Stimulated activated CD4-positive, alpha-beta T cell treated with anti-CD3 and anti-CD28 coated beads, Interleukin-2, amount 100 ng/mL, for 4 hours (primary cell): Measurements from ENCODE around the gene PCGF3.
"Not testable (repeated sequence)": the region's sequence is repeated elsewhere in the genome, so short reads cannot be mapped to it uniquely, and the experiment has no call there.

Source experiments
- DNase-seq: peaks from one replicate; pipeline ENCODE4 v3.0.0-alpha.2; 2020; ENCODE audit warnings: low read depth

PCGF3 gene

DNA sequence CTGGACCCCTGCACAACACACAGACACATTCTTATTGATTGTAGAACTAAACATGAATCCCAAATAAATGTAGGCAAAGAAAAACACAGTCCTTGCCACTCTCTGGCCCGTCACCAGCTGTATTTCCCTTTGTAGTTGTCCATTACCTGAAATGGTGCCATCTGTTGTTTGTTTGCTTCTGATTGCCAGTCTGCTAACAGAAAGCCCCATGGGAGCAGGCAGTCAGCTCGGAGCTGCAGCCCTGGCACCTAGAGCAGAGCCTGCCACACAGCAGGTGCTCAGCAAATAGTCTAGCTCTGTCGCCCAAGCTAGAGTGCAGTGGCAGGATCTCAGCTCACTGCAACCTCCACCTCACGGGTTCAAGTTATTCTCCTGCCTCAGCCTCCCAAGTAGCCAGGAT is 91.4 kb downstream of the PCGF3 start:
- DNase-seq: no peak

DNA sequence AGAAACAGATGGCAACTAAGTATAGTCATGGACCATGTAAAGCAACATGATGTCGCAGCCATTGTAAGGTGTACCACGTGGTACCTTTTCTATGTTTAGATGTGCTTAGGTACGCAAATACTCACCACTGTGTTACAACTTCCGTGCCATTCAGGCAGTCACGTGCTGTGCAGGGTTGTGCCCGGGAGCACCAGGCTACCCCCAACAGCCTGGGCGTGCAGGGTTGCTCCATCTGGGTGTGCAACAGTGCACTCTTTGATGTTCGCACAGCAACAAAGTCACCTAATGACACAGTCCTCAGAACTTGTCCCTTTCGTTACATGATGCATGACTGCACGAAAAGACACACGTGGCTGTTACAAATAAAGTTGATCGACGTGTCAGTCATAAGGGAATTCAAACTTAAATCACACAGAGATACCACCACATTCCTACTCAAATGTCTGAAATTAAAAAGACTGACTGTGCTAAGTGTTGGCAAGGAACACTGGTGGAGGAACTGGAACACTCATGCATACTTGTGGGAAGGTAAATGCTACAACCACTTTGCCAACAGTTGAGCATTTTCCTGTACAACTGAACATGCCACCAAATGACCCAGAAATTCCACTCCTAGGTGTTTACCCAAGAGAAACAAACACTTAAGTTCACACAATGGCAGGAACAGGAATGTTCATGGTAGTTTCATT is 95.9 kb downstream of the PCGF3 start:
- DNase-seq: no peak

GRCh38 chr4:803884-804283 is 98.3 kb downstream of the PCGF3 start:
- DNase-seq: no peak

DNA sequence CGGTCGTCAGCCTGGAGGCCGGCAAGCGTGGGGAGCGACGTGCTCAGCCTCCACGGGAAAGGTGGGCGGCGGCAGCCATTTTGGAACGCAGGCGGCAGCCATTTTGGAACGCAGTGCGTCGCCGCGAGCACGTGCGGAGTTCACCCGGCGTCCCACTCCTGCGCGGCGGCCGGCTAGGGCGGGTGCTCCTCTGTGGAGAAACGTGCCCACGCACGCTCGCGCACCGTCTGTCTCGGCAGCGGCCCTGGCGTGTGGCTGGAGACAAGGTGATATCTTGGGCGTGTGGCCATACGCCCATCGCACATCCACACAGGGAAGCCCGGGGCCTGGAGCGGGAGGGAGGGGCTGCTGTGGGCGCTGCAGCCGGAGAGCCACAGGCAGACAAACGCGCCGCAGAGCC is 99.2 kb downstream of the PCGF3 start:
- DNase-seq: no peak

GRCh38 chr4:806979-807378 is 101.3 kb downstream of the PCGF3 start:
- not testable (repeated sequence) for DNase-seq

DNA sequence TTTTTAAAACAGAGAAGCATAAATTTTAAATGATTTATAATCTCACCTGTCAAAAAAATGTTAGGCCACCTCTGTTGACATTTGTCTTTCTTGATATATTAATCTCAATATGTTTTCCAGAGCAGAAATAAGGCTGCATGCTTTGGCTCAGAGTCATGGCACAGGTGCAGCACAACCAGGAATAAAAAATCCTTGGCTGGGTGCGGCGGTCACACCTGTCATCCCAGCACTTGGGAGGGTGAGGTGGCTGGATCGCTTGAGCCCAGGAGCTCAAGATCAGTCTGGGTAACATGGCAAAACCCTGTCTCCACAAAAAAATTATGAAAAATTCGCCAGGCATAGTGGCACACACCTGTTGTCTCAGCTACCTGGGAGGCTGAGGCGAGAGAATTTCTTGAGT is 102.2 kb downstream of the PCGF3 start:
- no peak for DNase-seq

DNA sequence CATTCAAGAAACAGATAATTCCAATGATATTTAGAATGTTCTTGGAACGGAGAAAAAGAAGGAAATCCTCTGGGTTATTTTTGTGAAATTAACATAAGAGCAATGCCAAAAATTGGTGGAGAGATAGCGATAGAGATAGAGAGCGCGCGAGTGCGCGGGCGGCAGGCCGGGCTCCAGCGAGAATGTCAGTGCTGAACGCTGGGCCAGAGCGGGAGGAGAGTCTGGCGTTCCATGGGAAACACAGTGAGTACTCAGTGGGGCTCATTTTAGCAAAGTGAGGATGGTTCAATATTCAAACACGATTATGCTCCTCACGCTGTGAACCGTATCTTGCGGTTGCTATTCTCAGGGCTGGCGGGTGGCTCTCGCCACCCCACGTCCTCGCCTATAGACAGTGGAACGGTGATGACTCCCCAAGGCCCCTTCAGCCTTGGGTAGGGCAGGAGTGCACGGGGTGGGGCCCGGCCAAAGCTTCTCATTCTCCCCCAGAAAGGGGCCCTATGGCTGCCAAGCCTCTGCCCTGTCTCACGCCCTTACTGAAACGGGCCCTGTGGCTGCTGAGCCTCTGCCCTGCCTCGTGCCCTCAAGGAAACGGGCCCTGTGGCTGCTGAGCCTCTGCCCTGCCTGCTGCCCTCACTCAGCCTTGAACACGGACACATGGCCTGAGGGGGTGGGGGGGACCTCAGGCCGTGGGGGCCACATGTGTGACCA is 103.4 kb downstream of the PCGF3 start:
- DNase-seq: no peak

DNA sequence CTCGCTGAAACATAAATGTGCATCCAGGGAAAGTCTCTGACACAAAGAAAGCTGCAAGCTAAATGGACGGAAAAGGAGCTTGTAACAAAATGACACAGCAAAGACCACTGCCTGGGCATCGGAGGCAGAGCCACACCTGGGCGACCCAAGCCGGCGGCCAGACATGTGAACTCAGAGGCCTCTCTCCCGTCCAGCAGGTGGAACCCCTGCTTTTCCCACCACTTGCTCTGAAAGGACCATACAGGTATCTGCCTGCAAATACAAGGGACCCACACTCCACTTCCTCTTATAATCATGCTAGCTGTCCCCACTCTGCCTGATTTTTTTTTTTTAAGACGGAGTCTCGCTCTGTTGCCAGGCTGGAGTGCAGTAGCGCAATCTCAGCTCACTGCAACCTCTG is 108.3 kb downstream of the PCGF3 start:
- no peak for DNase-seq

- no peak for DNase-seq
Observed at GRCh38 chr4:814312-814850, 108.7 kb downstream of the PCGF3 start.

DNA sequence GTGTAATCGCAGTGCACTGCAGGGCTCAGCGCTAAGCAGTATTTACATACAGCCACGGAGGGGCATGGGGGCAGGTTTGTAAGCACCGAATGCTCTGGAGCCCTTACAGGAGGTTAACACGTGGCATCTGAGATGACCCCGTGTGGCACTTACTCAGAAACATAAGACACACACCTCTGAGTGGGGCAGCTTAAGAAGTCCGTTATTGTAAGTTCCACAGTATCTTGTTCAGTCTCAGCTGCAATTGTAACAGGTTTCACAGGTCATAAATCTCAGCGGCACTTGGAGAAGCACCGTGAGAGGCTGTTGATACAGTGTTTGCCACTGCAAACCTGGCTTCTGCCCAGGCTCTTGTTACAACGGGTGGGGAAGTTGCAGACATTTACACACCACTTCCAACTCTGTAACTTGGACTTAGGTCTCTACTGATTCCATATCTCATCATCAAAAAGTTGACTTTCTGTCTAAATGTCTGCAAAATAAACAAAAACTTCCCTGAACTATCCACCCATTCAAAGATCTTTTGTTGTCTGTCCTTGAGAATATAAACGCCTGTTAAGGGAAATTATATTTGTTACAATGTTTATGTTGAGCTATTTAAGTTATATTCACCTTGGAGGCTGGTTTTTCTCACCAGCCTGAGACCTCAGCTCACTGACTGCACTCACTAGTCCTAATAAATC is 110.0 kb downstream of the PCGF3 start:
- no peak for DNase-seq

DNA sequence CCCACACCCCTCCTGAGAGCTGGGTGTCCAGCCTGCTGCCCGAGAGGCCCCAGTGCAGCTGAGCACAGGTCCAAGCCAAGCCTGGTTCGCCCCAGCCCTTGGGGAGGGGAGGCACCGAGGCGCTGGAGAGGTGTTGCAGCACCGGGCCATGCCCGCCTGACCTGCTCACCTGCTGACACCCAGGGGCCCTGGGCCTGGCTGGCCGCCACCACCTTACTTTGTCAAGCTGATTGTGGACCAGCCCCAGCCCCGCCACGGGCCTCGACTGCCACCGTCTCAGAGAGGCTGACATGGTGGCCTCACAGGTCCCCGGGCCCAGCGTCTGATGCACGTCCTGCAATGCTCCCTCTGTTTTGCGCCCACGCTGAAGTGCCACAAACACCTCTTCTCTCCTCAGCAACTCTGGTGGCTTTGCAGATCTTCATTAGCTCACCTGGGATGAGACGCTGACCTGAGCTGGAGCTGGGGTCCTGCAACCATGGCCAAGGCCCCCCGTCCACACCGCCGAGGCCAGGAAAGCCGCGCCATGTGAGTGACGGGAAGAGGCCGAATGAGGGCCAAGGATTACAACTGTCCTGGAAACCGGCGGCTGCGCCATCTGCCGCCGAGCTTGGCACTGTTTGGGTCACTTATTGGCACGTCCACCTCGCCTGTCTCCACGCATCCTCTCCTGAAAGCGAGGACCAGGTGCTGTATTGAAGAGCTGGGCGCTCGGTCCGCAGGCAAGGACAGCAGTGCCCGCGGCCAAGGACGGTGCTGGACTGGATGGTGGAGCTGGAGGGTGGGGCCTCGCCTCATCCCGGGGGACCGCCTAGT is 112.7 kb downstream of the PCGF3 start:
- no peak for DNase-seq

DNA sequence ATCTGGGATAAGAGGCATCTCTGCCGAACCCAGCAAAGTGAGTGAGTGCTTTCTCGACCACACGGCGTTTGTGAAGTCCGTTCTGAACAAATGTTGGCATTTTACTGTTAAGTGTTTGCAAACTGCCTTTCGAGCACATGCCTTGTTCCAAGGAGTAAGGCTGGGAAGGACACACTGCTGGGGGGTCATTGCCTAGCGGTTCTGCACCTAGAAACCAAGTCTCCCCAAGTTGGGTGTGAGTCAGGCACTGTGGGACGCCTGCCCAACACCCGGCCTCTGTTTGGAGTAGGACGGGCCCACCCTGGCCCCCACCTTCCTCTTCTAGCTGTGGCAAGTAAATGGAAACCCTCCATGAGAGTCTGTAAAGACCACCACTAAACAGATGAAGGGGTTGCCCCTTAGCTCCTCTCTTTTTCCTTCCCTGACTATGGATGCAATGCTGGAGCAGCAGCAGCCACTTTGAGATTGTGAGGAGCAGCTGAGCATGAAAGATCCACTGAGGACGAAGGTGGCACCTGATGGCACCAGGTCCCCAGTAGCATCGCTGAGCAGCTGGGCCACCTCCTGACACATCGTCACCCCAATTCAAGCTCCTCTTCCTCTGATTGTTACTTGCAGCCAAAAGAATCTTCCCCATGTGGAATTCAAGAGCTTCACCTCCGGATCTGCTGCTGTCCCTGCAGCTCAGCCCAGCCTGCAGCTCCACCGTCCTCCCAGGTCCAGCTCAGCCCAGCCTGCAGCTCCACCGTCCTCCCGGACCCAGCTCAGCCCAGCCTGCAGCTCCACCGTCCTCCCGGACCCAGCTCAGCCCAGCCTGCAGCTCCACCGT is 114.0 kb downstream of the PCGF3 start:
- DNase-seq: no peak
